Skin of body (tissue), 2 donors: ENCODE data around the gene SLMAP. TPM values are rescaled to one million over a fixed set of nuclear protein-coding genes. Genes with fewer than 3 reads are reported as not detected.

Experiments used
- DNase-seq: peaks from one replicate; lab custom pipeline; 2025; lab: John Stamatoyannopoulos, UW
- total RNA-seq: library from RNA; depleted of rRNA; stranded (reverse); fragments of >200 nt; gene quantifications from one replicate; pipeline ENCODE4 v1.2.3, GENCODE V29; 2014

Gene SLMAP, protein sequence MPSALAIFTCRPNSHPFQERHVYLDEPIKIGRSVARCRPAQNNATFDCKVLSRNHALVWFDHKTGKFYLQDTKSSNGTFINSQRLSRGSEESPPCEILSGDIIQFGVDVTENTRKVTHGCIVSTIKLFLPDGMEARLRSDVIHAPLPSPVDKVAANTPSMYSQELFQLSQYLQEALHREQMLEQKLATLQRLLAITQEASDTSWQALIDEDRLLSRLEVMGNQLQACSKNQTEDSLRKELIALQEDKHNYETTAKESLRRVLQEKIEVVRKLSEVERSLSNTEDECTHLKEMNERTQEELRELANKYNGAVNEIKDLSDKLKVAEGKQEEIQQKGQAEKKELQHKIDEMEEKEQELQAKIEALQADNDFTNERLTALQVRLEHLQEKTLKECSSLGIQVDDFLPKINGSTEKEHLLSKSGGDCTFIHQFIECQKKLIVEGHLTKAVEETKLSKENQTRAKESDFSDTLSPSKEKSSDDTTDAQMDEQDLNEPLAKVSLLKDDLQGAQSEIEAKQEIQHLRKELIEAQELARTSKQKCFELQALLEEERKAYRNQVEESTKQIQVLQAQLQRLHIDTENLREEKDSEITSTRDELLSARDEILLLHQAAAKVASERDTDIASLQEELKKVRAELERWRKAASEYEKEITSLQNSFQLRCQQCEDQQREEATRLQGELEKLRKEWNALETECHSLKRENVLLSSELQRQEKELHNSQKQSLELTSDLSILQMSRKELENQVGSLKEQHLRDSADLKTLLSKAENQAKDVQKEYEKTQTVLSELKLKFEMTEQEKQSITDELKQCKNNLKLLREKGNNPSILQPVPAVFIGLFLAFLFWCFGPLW
- 83.2 TPM for total RNA-seq

GRCh38 chr3:57755741-57756527 lies at the start of gene SLMAP:
TSS of gene SLMAP (plus strand) at chr3:57756309. CDS start at chr3:57757652, 1,343 bp downstream.
- DNase-seq: peak; percentile 98

- peak; percentile 26 for DNase-seq
These were observed 49.6 kb upstream of the SLMAP start for GRCh38 chr3:57706462-57706861.

DNA sequence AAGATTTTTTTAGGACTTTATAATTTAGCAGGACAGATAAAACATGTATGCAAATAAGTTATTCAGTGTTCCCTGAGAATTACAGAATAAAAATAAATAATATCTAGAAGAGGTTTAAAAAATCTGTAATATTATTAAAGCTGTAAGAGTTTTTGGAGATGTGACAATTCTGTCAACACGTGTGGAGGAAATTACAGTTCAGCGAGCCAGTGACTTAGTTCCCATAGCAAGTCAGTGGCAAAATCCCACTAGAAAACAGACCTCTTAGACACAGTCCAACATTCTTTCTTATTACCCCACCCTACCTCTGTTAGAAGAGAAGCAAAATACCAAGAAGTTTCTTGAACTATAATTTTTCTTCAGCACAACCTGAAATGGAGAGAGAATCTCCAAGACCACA lies 47.1 kb upstream of the SLMAP start:
- DNase-seq: no peak

GRCh38 chr3:57709559-57709958 lies 46.5 kb upstream of the SLMAP start:
- DNase-seq: no peak

DNA sequence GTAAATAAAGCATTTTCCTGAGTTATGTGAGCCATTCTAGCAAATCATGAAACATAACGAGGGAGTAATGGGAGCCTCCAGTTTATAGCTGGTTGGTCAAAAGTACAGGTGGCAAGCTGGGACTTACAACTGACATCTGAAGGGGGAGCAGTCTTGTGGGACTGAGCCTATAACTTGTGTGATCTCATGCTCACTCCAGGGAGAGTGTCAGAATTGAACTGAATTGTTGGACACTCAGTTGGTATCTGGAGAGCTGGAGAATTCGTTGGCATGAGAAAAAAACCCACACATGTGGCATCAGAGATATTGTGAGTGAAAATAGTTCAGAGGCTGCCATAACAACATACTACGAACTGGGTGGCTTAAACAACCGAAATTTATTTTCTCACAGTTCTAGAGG lies 40.4 kb upstream of the SLMAP start:
- DNase-seq: no peak

- DNase-seq: no peak
These were observed 38.8 kb upstream of the SLMAP start for GRCh38 chr3:57717205-57717868.

DNA sequence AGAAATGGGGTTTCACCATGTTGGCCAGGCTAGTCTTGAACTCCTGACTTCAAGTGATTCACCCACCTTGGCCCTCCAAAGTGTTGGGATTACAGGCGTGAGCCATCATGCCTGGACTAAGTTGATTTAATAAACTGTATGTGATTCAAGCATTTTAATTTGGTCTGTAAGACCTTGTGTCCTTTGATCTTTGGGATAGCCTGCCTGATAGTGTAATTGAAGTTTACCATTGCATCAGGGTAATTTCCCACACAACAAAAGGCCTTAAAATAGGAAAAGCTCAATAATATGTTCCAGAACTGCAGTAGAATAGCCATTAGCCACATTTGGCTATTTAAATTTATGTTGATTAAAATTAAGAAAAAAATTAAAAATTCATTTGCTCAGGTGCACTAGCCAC lies 38.0 kb upstream of the SLMAP start:
- no peak for DNase-seq

DNA sequence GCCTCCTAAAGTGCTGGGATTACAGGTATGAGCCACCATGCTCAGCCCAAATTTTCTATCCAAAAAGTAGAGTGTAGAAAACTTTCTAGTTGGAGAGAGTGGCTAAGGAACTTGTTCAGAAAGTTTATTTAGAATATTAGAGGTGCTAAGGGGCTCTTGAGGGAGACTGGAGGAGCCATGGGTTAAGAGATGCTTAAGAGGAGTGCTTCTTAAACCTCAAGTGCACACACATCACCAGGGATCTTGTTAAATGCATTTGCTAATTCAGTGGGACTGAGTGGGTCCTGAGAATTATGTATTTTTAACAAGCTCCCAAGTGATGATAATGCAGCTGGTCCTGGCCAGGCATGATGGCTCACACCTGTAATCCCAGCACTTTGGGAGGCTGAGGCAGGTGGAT lies 29.7 kb upstream of the SLMAP start:
- no peak for DNase-seq

- no peak for DNase-seq
These were observed 29.0 kb upstream of the SLMAP start for GRCh38 chr3:57727106-57727505.

GRCh38 chr3:57729334-57730045 lies 26.6 kb upstream of the SLMAP start:
- DNase-seq: no peak

- DNase-seq: no peak
These were observed 25.4 kb upstream of the SLMAP start for GRCh38 chr3:57730682-57731081.

DNA sequence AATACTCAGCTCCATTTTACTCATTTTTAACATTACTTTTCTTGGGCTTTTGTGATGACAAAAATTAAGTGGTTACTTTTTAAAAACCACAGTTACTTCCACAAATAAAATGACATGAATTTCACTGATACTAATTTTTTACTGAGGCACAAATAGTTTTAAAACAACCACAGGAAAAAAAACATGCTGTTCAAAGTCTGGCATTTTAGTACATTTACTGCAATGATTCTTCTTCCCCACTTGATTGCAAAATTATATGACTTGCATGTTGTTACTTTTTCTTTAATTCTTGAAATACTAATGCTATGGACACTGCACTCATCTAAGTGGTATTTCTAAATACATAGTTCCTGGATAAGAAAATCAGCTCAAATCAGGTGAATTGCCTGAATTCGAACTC lies 24.8 kb upstream of the SLMAP start:
- no peak for DNase-seq

DNA sequence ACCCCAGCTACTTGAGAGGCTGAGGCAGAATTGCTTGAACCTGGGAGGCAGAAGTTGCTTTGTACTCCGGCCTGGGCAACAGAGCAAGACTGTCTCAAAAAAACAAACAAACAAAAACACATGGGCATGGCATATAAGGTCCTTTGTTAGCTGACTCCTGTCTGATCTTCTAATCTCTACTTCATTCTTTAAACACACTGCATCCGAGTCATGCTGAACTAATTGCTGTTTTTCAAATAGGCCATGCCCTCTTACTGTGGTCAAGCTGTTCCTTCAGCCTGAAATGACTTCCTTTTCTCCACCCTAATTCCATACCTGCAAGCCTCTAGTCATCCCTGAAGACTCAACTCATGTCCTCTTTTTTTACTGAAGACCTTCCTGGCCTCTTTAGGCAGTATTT lies 22.3 kb upstream of the SLMAP start:
- no peak for DNase-seq

- no peak for DNase-seq
These were observed 20.7 kb upstream of the SLMAP start for GRCh38 chr3:57735405-57735804.

DNA sequence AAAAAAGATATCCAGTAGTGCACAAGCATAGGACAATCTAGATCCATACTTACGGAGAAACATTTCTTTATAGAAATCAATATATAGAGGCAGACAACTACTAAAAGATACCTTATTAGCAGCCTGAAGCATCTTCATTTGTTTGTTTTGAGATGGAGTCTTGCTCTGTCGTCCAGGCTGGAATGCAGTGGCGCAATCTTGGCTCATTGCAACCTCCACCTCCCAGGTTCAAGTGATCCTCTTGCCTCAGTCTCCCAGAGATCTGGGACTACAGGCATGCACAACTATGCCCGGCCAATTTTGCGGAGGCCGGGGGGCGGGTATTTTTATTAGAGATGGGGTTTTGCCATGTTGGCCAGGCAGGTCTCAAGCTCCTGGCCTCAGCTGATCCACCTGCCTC lies 18.3 kb upstream of the SLMAP start:
- DNase-seq: no peak

DNA sequence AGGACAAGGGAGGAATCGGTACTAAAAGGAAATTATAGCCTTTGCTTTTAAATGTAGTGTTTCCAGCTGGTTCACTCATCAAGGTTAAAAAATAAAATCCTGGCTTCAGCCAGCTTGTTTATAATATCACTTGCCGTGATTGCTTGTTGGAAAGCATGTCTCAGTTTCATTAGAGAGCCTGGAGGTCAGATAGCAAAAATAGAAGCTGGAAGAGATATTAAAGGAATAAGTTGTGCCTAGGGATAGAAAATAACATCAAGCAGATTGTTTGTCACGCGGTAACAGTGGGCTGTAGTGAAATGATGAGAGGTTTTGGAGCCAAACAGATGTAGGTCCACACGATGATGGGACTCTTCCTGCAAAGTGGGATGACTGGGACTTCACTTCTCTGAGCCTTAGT lies 17.7 kb upstream of the SLMAP start:
- DNase-seq: no peak

DNA sequence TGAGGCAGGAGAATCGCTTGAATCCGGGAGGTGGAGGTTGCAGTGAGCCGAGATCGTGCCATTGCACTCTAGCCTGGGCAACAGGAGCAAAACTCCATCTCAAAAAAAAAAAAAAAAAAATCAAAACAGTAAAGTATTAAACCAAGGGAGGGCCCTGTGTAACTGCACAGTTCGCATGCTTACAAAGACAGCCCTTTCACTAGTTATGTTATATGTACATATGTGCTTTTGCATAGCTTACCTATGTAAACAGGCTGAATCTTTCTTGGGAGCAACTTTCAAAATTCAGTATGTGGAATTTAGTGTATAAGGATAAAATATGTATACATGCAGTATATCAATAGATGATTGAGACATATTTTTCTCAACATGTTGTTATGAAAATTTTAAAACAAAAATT lies 16.1 kb upstream of the SLMAP start:
- DNase-seq: no peak

DNA sequence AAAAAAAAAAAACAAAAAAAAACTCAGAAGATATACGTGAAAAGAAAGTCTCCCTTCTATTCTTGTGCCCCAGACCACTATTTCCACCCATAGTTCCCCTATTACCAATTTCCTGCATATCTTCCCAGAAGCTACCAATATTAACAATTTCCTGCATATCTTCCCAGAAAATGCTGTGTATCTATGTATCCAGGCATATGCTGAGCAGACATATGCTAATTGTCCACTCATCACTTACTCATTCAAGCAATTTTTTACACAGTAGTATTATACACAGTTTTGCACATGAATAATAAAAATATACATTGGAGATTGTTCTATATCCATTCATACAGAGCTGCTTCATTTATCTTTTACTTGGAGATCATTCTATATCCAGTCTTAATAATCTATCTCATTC lies 12.6 kb upstream of the SLMAP start:
- no peak for DNase-seq

- DNase-seq: no peak
These were observed 11.0 kb upstream of the SLMAP start for GRCh38 chr3:57745101-57745500.

DNA sequence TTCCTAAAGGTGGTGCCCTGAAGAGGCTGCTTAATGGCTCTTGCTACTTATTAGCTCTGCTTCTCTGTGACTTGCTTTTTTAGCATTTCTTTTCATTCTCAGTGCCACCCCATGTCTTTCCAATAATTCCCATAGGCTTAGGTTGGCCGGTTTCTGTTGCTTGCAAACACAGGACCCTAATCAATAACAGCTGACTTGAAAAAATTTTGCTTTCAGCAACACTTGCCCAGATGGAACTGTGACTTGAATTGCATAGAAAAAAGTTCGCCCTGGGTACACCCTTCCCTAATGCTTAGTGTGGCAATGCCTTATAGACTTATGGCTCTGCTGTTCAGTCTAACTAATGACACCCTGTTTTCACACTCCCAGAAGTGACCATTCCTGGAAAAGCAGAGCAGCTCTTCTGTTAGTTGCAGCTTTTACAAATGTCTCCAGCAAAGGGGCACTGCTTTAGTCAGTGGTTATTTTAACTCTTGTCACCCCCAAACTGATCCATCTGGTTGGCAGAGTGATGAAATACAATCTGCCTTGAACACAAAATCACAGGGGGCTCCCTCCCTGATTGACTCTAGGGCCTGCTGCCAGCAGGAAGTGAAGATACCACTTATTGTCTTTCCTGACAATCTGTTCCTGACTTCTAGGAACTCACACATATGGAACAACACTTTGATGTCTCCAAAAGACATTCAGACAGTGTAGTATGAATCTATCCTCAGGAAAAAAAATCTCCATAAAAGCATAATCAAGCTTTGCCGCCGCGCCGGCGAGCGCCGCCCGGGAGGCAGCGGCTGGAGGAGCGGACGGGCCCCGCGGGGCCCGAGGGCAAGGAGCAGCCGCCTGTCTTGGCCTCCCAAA lies 9.7 kb upstream of the SLMAP start:
- DNase-seq: peak; percentile 35
